Activated CD8-positive, alpha-beta T cell treated with anti-CD3 and anti-CD28 coated beads, Interleukin-2, amount 10 ng/mL, durations not matched to agents 7 days and 5 days (primary cell): ENCODE measurements around the gene ELMO1. TPM values are rescaled to one million over a fixed set of nuclear protein-coding genes. Genes with fewer than 3 reads are reported as not detected.

Experiments
- ATAC-seq: fragments of 150-1000 bp; cut with Tn5 transposase; one replicate; pipeline ENCODE4 v1.10.0; 2021; ENCODE audit warnings: moderate library complexity
- CTCF ChIA-PET: fragments of 350-600 bp; sonication (Branson Sonifier 250); formaldehyde crosslinking; loops from one replicate; lab custom pipeline; 2021; ENCODE audit warnings: antibody characterized with exemption; lab: Charles Lee
- POLR2A ChIA-PET: fragments of 350-600 bp; sonication (Branson Sonifier 250); formaldehyde crosslinking; loops from one replicate; lab custom pipeline; 2021; ENCODE audit warnings: antibody characterized with exemption; lab: Charles Lee
- DNase-seq: peaks from one replicate; pipeline ENCODE4 v3.0.0-alpha.2; 2020
- H3K27ac Mint-ChIP-seq: one replicate; pipeline ENCODE4 v1.8.0; 2021; ENCODE audit warnings: mild to moderate bottlenecking, mixed read lengths
- H3K27me3 Mint-ChIP-seq: one replicate; pipeline ENCODE4 v1.8.0; 2021; ENCODE audit warnings: low read depth, mixed read lengths
- H3K36me3 Mint-ChIP-seq: one replicate; pipeline ENCODE4 v1.8.0; 2021; ENCODE audit warnings: low read depth, mixed read lengths
- H3K4me1 Mint-ChIP-seq: one replicate; pipeline ENCODE4 v1.8.0; 2021; ENCODE audit warnings: low read depth, mixed read lengths
- H3K4me3 Mint-ChIP-seq: one replicate; pipeline ENCODE4 v1.8.0; 2021; ENCODE audit warnings: mild to moderate bottlenecking, mixed read lengths
- H3K9me3 Mint-ChIP-seq: one replicate; pipeline ENCODE4 v1.8.0; 2022; ENCODE audit warnings: mixed read lengths; ENCODE audit not compliant: insufficient read depth
- total RNA-seq, 2 experiments: library from RNA; stranded (reverse); gene quantifications; one replicate each; pipeline ENCODE4 v1.2.3, GENCODE V29; 2021

ELMO1 gene
- total RNA-seq, 2 experiments from 2014 or later: 64.0 to 68.5 TPM

DNA sequence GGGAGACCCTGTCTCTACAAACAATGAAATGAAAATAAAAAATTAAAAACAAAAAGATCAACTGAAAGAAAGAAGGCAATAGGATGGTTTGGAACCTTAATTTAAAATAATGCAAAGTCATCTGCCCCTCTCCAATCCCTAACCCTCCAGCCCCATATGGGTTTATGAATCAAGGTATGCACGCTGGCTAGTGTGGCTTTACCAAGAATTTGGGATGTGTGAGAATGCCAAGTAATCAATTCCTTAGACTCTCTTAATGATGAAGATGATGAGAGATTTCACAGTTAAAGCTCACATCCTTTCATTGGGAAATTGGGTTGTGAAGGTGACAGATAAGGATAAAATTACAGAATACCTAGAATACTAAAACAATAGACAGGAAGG, 577.3 kb downstream of the ELMO1 start:
- POLR2A ChIA-PET: no interaction called here
- CTCF ChIA-PET: no interaction called here
- Mint-ChIP-seq H3K4me3 (no peak overlapping the region), H3K36me3 (peaks cover 58% of the 10 kb centered on the region), H3K4me1 (peaks cover 9% of the 10 kb centered on the region), H3K27ac (no peak overlapping the region), H3K27me3 (no peaks in the 10 kb centered on the region), H3K9me3 (no peaks in the 10 kb centered on the region)
- DNase-seq (no peak), ATAC-seq (no peak)

DNA sequence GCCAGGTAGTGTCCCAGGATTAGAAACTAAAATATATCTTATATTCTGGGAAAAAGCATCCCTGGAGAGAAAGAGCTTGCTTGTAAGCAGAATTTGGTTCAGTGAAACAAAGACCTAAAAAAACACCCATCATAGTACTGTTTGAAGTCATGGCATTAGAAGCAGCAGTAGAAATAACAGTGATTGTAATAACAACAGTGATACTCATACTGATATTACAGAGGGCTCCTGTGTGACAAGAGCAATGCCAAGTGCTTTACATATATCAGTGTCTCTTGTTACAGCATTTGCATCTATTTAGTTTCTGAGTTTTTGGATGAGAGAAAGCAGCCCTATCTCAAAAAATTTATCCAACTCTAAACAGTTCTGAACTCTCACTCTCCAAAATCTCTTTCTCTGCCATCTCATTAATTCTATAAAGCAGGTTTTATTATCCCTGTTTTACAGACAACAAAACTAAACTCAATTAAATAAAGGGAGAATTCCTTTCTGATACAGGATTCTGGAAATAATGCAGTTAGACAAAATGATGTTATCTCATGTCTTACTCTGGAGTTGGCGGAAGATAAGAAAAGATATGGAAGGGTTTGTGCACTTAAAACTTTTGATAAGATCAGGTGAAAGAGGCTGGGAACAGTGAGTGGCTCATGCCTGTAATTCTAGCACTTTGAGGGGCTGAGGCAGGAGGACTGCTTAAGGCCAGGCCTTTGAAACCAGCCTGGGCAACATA, 577.9 kb downstream of the ELMO1 start:
- ChIA-PET POLR2A (no interaction called here), CTCF (no interaction called here)
- H3K9me3 Mint-ChIP-seq: no peaks in the 10 kb centered on the region
- peaks cover 61% of the 10 kb centered on the region for H3K36me3 Mint-ChIP-seq
- peaks cover 9% of the 10 kb centered on the region for H3K4me1 Mint-ChIP-seq
- H3K4me3 Mint-ChIP-seq: no peak overlapping the region
- H3K27ac Mint-ChIP-seq: no peak overlapping the region
- no peaks in the 10 kb centered on the region for H3K27me3 Mint-ChIP-seq
- DNase-seq (no peak), ATAC-seq (no peak)

DNA sequence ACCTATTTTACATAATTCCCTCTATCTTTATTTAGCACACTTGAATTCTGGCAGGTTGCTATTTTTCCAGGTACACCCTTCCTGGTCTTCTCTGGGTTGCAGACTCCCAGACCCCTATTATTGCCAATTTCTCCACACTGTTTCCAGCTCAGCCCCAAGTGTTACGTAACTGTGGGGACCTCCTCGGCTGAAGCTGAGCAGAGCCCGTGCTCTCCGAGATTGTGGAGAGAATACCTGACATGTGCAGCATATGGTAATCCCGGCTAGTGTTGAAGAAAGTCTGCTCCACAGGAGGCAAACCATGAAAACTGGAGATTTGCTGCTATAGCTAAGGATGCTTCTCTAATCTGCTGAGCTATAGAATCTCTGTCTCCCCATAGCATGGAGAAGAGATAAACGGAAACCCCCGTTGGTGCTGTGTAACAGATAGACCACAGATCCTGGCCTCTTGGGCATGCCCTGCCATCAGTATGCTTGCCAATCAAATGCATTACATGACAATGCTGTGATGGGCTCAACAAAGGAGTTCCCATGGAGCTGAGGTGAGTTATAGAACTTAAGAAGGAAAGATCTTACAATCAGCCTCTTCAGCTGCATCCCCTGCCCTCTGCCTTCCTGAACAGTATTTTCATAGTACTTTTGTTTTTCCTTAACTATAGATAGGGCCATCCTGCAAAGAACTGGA, 579.8 kb downstream of the ELMO1 start:
- ChIA-PET POLR2A (no interaction called here), CTCF (no interaction called here)
- Mint-ChIP-seq H3K4me1 (peaks cover 26% of the 10 kb centered on the region), H3K27me3 (no peaks in the 10 kb centered on the region), H3K9me3 (no peaks in the 10 kb centered on the region), H3K36me3 (peaks cover 68% of the 10 kb centered on the region), H3K27ac (no peak overlapping the region), H3K4me3 (no peak overlapping the region)
- no peak for ATAC-seq
- DNase-seq: no peak

DNA sequence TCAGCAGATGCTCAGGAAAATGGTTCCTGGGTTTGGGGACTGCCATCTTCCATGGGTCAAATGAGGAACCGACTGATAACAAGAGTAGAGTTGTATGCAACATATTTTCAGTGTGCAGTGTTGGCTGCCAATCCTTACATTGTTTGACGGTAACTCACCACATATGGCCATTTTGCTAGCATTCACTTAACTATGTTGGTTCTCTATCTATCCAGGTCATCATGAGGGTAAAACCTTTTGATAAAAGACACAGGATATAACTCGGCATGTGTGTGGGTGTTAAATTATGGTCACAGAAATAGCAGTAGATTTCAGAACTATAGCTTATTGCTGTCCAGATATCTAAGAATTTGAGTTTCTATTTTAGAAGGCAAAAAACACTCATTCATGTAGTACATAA, 583.6 kb downstream of the ELMO1 start:
- Mint-ChIP-seq H3K4me1 (peaks cover 22% of the 10 kb centered on the region), H3K4me3 (no peak overlapping the region), H3K27ac (peak overlapping the region; percentile 18), H3K9me3 (peaks cover 4% of the 10 kb centered on the region), H3K36me3 (peaks cover 78% of the 10 kb centered on the region), H3K27me3 (no peaks in the 10 kb centered on the region)
- DNase-seq (no peak), ATAC-seq (no peak)
- CTCF ChIA-PET: no interaction called here
- POLR2A ChIA-PET: interaction anchor here (1.1 kb wide), 1 partner anchor 317 kb away, joined by 3 read pairs; no protein-coding TSS in a partner anchor

DNA sequence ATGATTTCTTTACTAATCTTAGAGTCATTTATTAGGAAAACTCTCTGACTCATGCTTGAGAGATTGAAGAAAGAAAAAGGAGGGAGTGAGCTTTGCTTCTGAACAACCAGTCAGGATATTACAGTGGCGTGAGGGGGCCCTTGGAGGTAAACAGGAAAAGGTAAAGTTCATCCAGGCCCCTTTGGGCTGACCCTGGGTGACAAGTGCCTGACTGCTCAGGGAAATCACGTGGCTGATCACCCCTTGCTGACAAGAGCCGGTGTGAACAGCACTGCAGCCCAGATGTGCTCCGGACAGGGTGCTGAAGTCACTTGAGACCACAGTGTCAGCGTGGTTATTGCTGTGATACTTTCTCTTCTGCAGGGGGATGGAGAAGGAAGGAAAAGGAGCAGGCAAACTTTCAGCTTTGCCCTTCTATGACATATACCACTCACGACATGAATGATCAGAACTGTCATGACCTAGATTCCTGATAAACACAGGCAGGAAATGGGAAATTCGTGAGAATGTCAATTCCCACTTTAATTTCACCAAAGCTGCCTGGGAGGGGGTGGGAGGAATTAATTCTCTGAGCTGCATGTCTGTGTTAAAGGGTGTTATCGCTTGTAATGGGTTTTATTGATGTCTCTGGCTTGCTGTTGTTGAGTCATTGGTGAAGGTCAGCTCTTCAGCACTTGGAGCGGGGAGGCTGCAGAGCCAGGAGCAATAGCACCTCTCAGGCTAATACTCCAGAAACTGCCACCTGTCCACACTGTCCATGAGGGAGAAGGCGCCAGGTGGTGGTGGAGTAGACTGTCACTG, 584.6 kb downstream of the ELMO1 start:
- ATAC-seq (peak; percentile 42), DNase-seq (peak; percentile 33)
- CTCF ChIA-PET: interaction anchor here (1.2 to 1.6 kb wide), 2 partner anchors 181 to 318 kb away, joined by 3 to 5 read pairs; no protein-coding TSS in a partner anchor
- Mint-ChIP-seq H3K9me3 (peaks cover 8% of the 10 kb centered on the region), H3K36me3 (peaks cover 77% of the 10 kb centered on the region), H3K27ac (peak overlapping the region; percentile 76), H3K27me3 (no peaks in the 10 kb centered on the region), H3K4me1 (peaks cover 22% of the 10 kb centered on the region), H3K4me3 (no peak overlapping the region)
- POLR2A ChIA-PET: interaction anchor here (0.6 kb wide), 1 partner anchor 141 kb away, joined by 3 read pairs; no protein-coding TSS in a partner anchor

DNA sequence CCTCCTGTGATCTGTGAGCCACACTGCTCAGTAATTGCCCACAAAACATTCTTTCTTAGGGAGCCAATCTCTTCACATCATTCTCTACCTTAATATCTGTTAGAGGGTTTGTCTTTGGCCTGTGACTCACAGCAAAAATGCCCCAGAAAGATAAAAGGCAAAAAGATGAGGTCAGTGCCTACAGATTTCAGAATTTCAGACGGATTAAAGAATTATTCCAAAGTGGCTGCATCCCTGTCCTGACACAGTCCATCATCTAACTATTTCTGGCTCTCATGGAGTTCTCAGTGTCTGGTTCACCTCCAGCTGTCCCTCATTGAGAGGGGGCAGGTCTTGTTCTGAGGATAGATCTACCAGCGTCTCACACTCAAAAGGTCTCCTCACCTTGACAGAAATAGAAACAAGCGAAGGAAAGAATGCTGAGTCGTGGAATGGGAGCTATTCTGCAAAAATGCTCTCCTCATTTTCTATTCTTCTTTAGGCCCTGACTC, 585.8 kb downstream of the ELMO1 start:
- ChIA-PET POLR2A (no interaction called here), CTCF (no interaction called here)
- H3K36me3 Mint-ChIP-seq: peaks cover 78% of the 10 kb centered on the region
- peaks cover 22% of the 10 kb centered on the region for H3K4me1 Mint-ChIP-seq
- ATAC-seq (no peak), DNase-seq (no peak)
- peaks cover 8% of the 10 kb centered on the region for H3K9me3 Mint-ChIP-seq
- H3K27ac Mint-ChIP-seq: no peak overlapping the region
- no peak overlapping the region for H3K4me3 Mint-ChIP-seq
- H3K27me3 Mint-ChIP-seq: no peaks in the 10 kb centered on the region

DNA sequence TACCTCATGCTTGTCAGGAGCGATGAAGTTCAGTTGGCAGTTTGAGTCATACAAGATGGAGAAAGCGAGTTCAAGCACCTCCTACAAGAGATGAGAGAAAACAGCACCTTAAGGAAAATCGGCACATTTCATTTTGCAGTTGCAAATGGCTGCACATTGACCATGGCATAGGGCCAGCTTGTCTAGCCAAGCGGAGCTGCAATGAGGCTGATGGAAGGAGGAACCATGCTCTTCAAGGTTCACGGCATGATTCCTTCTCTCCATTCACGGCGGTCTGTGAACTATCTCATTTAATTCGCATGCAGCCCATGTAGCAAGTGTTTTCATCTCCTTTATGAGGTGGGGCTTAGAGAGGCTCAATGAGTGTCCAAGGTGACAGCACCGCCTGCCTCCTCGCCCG, 587.0 kb downstream of the ELMO1 start:
- Mint-ChIP-seq H3K4me3 (no peak overlapping the region), H3K9me3 (peaks cover 8% of the 10 kb centered on the region), H3K4me1 (peaks cover 22% of the 10 kb centered on the region), H3K27ac (no peak overlapping the region), H3K27me3 (no peaks in the 10 kb centered on the region), H3K36me3 (peaks cover 79% of the 10 kb centered on the region)
- POLR2A ChIA-PET: no interaction called here
- DNase-seq: no peak
- no peak for ATAC-seq
- CTCF ChIA-PET: interaction anchor here (1.7 kb wide), 1 partner anchor 337 kb away, joined by 4 read pairs; no protein-coding TSS in a partner anchor

DNA sequence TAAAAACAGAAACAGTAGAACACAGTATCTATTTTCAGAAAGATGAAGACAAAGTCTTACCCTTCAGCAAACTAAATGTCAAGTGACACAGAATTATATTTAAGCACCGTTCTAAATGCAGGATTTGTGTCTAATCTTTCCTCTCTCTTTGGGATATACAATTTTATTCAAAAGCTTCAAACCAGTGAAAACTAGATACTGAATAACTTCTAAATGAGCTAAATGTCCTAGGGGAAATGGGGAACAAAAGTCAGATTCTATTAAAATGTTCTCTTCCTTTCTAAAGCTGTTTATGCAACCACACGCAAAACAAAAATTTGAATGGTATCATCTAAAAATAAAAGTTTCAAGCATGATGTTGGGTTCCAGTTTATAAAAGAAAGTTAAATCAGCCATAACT, 588.0 kb downstream of the ELMO1 start:
- Mint-ChIP-seq H3K27ac (no peak overlapping the region), H3K36me3 (peaks cover 84% of the 10 kb centered on the region), H3K4me1 (peaks cover 22% of the 10 kb centered on the region), H3K4me3 (no peak overlapping the region), H3K27me3 (no peaks in the 10 kb centered on the region), H3K9me3 (peaks cover 8% of the 10 kb centered on the region)
- no peak for DNase-seq
- POLR2A ChIA-PET: no interaction called here
- ATAC-seq: no peak
- CTCF ChIA-PET: interaction anchor here (1.7 kb wide), 1 partner anchor 338 kb away, joined by 4 read pairs; no protein-coding TSS in a partner anchor

DNA sequence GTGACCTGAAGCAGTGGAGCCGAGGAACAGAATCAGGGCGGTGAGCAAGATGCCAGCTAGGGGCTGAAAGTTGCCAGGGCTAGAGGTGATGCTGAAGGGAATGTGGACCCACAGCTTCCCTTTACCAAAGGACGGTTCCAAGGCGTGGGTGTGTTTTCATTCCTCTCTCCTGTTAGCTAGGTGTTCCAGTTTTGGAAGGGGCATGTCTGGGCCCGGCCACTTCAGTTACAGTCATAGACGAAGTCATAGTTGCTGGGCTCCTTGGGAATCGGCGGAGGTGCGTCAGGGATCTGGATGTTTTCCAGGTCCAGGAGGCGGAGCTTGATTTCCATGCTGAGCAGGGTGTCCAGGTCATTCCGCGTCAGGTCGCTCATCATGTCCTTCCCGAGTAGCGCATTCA, 593.3 kb downstream of the ELMO1 start:
- Mint-ChIP-seq H3K4me3 (no peak overlapping the region), H3K27ac (no peak overlapping the region), H3K4me1 (peaks cover 9% of the 10 kb centered on the region), H3K36me3 (peaks cover 81% of the 10 kb centered on the region), H3K27me3 (no peaks in the 10 kb centered on the region), H3K9me3 (peaks cover 17% of the 10 kb centered on the region)
- DNase-seq (no peak), ATAC-seq (no peak)
- POLR2A ChIA-PET: no interaction called here
- CTCF ChIA-PET: no interaction called here

DNA sequence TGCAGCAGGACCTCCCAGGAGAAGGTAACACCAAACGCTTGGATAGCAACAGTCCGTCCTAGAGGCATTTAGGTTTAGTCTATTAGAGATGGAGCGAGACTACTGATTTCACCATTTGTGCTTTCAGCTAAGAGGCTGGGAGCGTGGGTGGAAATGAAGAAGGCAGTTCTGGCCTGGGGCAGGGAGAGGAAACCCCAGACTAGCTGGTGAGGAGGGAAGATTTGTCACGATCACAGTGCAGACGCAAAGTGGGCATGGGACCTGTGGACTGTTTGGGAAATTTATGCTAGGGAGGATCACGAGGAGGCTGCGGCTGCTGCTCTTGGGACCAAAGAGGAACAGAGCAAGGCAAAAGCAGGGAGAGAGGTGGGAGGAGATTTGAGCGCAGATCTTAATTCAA, 594.0 kb downstream of the ELMO1 start:
- peaks cover 9% of the 10 kb centered on the region for H3K4me1 Mint-ChIP-seq
- no peak for ATAC-seq
- H3K9me3 Mint-ChIP-seq: peaks cover 10% of the 10 kb centered on the region
- H3K27ac Mint-ChIP-seq: no peak overlapping the region
- no peak overlapping the region for H3K4me3 Mint-ChIP-seq
- CTCF ChIA-PET: no interaction called here
- POLR2A ChIA-PET: no interaction called here
- H3K27me3 Mint-ChIP-seq: no peaks in the 10 kb centered on the region
- peaks cover 76% of the 10 kb centered on the region for H3K36me3 Mint-ChIP-seq
- DNase-seq: no peak

DNA sequence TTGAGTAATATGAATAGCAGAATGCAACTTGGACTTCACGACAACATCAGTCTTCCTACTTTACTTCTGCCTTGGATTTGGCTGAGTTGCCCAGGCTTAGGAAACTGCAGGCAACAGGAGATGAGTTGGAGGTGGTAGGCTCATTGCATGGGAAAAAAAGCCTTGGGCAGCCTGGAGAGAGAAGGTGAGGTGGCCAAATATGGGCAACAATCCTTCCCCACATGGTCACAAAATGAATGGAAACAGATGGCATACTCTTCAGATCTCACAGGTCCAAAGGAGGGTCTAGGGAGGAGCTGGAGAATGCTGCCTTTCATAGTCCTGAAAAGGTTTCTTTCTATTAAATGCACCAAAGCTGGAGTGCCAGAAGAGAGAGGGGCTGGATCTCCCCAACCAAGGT, 595.7 kb downstream of the ELMO1 start:
- no peak for ATAC-seq
- H3K9me3 Mint-ChIP-seq: peaks cover 13% of the 10 kb centered on the region
- CTCF ChIA-PET: interaction anchor here (1.4 kb wide), 1 partner anchor 183 kb away, joined by 4 read pairs; no protein-coding TSS in a partner anchor
- H3K36me3 Mint-ChIP-seq: peaks cover 68% of the 10 kb centered on the region
- no peak overlapping the region for H3K27ac Mint-ChIP-seq
- no peak overlapping the region for H3K4me3 Mint-ChIP-seq
- POLR2A ChIA-PET: no interaction called here
- H3K4me1 Mint-ChIP-seq: peaks cover 9% of the 10 kb centered on the region
- H3K27me3 Mint-ChIP-seq: no peaks in the 10 kb centered on the region
- DNase-seq: no peak
